ENCODE measurements around the gene KCNIP1.
A peak's percentile ranks its signal among the peaks of the same experiment; 100 is the strongest.

Gene KCNIP1

GRCh38 chr5:170483701-170484458, 19.9 kb upstream of the KCNIP1 start:
- no peak for DNase-seq

GRCh38 chr5:170484459-170484831, 19.4 kb upstream of the KCNIP1 start:
- DNase-seq = no peak

GRCh38 chr5:170484847-170485615, 18.8 kb upstream of the KCNIP1 start:
- DNase-seq = no peak

GRCh38 chr5:170485616-170485911, 18.3 kb upstream of the KCNIP1 start:
- no peak for DNase-seq

GRCh38 chr5:170486371-170486770, 17.4 kb upstream of the KCNIP1 start:
- DNase-seq = no peak

GRCh38 chr5:170488570-170488969, 15.2 kb upstream of the KCNIP1 start:
- DNase-seq = no peak

GRCh38 chr5:170489199-170489598, 14.6 kb upstream of the KCNIP1 start:
- no peak for DNase-seq

- DNase-seq = no peak
These were observed 13.4 kb upstream of the KCNIP1 start for GRCh38 chr5:170490381-170490780.

GRCh38 chr5:170491479-170491878, 12.3 kb upstream of the KCNIP1 start:
- no peak for DNase-seq

- DNase-seq = peak; percentile 27
These were observed 10.6 kb upstream of the KCNIP1 start for GRCh38 chr5:170493028-170493820.

- DNase-seq = no peak
These were observed 9.8 kb upstream of the KCNIP1 start for GRCh38 chr5:170494041-170494440.

- no peak for DNase-seq
These were observed 7.8 kb upstream of the KCNIP1 start for GRCh38 chr5:170495825-170496661.

GRCh38 chr5:170496662-170497028, 7.2 kb upstream of the KCNIP1 start:
- no peak for DNase-seq

GRCh38 chr5:170497311-170498038, 6.3 kb upstream of the KCNIP1 start:
- DNase-seq = no peak

- no peak for DNase-seq
These were observed 4.9 kb upstream of the KCNIP1 start for GRCh38 chr5:170498811-170499351.

GRCh38 chr5:170499621-170500020, 4.2 kb upstream of the KCNIP1 start:
- DNase-seq = no peak

GRCh38 chr5:170501361-170501760, 2.5 kb upstream of the KCNIP1 start:
- no peak for DNase-seq

GRCh38 chr5:170501931-170502330, 1.9 kb upstream of the KCNIP1 start:
- no peak for DNase-seq

- DNase-seq = no peak
These were observed 921 bp downstream of the KCNIP1 start for GRCh38 chr5:170504616-170505266.

- no peak for DNase-seq
These were observed 4.2 kb downstream of the KCNIP1 start for GRCh38 chr5:170508036-170508435.

- no peak for DNase-seq
These were observed 5.0 kb downstream of the KCNIP1 start for GRCh38 chr5:170508660-170509347.
